ENCODE results near the gene KCNA4.

- no peak for TF ChIP-seq EZH2 (IDR thresholded peaks at IDR 0.05; ENCODE audit: insufficient read depth, poor library complexity, severe bottlenecking)
- TF ChIP-seq EZH2phosphoT487 (IDR thresholded peaks at IDR 0.05; ENCODE audit: insufficient read depth, low read depth), result no peak
Measured at GRCh38 chr11:29984544-29984943, 32.3 kb downstream of the KCNA4 start.

All from GM23248 (cell line).